Nephron (organoid): ENCODE data around the gene ACVR1B.

Source experiments
- H3K27ac Mint-ChIP-seq, 3 experiments: 2 replicates each; pipeline ENCODE4 v1.8.0; 2020; ENCODE audit warnings: mixed read lengths in 3 of 3, mild to moderate bottlenecking in 2 of 3, moderate library complexity in 1 of 3
- H3K27me3 Mint-ChIP-seq: 2 replicates; pipeline ENCODE4 v1.8.0; 2021; ENCODE audit warnings: low read depth, mild to moderate bottlenecking, moderate library complexity, mixed read lengths
- H3K36me3 Mint-ChIP-seq: 2 replicates; pipeline ENCODE4 v1.8.0; 2020; ENCODE audit warnings: low read depth, mixed read lengths
- H3K4me1 Mint-ChIP-seq: 2 replicates; pipeline ENCODE4 v1.8.0; 2020; ENCODE audit warnings: mixed read lengths
- H3K4me3 Mint-ChIP-seq, 3 experiments: 2 replicates each; pipeline ENCODE4 v1.8.0; 2020; ENCODE audit warnings: mild to moderate bottlenecking in 3 of 3, mixed read lengths in 3 of 3, moderate library complexity in 2 of 3
- H3K9me3 Mint-ChIP-seq: 2 replicates; pipeline ENCODE4 v1.8.0; 2020; ENCODE audit warnings: mixed read lengths
- CTCF ChIP-seq, 3 experiments: fragments of 200-600 bp; sonication (generic); IDR thresholded peaks; one replicate each; pipeline ENCODE4 v1.5.0; 2021; ENCODE audit warnings: antibody characterized with exemption in 3 of 3; ENCODE audit not compliant: unreplicated experiment in 3 of 3

Gene ACVR1B

DNA sequence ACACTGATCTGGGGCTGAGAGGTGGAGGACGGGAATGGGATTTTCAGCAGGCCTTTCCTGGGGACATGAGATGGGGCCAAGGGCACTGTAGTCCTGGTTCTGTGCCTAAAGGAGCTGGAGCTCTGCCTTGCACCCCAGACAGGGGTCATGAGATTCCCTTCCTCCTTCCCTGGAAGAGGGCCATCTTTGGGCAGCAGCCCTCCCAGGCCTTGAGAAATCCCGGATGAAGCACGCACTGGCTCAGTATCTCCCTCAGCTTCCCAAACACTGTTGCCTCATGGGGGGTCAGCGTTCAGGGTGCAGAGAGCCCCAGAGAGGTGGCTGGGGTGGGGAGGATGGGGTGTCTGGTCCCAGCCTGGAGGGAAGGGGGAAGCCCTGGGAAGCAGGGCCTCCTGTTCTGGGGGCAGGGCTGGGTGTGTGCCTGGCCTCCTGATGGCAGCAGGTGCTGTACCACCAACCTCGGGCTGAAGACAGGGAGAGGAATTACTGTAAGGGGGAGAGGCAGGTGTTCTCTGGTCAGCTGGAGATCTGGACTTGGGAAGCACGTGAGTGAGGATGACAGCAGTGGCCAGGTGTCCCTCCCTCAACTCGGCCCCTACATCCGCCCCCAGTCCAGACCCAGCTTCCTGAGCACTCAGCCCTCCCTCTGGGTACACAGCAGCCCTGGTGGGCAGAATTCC is 91.3 kb downstream of the ACVR1B start:
- peaks cover 18% of the 10 kb centered on the region for H3K27me3 Mint-ChIP-seq
- no peaks in the 10 kb centered on the region for H3K36me3 Mint-ChIP-seq
- H3K4me3 Mint-ChIP-seq, result no peak overlapping the region

DNA sequence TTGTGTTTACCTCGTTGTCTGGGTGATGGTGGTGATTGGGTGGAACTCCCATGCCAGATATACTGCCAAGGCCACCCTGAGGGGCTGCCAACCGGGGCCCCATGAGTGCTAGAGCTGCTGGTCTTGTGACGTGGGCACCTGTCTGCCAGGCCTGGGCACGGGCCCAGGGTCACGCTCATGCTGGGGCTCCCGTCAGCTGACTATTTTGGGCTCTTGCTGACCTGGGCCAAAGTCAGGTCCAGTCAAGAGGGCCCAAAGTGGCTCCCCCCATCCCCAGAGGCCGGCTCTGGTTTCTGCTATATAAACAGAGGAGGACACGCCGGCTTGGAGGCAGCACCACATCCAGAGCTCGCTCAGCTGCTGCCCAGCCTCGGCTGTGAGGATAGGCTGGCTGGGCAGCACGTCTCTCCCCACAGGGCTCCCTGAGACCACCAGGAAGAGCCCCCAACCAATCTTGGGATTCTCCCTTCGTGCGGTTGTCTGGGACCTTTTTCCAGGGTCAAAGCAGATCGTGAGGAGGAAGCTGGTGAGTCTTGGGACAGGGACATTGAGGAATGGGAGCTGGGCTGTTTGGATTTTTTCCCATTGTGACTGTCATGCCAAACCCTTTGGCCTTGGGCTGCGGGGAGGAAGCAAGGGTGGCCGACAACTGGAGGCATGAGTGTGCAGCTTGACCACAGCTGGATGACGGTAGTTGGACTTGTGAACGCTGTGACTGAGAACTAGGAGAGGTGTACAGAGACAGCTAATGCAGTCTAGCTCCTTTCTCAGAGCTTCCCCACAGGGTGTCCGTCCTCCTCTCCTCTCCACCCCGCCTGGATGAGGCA is 92.1 kb downstream of the ACVR1B start:
- H3K27me3 Mint-ChIP-seq, result peaks cover 16% of the 10 kb centered on the region
- no peak for TF ChIP-seq CTCF (IDR thresholded peaks at IDR 0.05; ENCODE audit: unreplicated experiment in 3 of 3)
- H3K36me3 Mint-ChIP-seq, result no peaks in the 10 kb centered on the region
- H3K9me3 Mint-ChIP-seq, result no peaks in the 10 kb centered on the region
- H3K27ac Mint-ChIP-seq, result no peak overlapping the region
- peaks cover 29% of the 10 kb centered on the region for H3K4me1 Mint-ChIP-seq
- H3K4me3 Mint-ChIP-seq, result no peak overlapping the region

More for the DNA sequence above, 91.3 kb downstream of the ACVR1B start:
- Mint-ChIP-seq H3K9me3 (no peaks in the 10 kb centered on the region), H3K4me1 (peaks cover 36% of the 10 kb centered on the region), H3K27ac (no peak overlapping the region)
- TF ChIP-seq CTCF (IDR thresholded peaks at IDR 0.05; ENCODE audit: unreplicated experiment in 3 of 3), result no peak

- TF ChIP-seq CTCF (IDR thresholded peaks at IDR 0.05; ENCODE audit: unreplicated experiment in 3 of 3), result no peak
- Mint-ChIP-seq H3K4me3 (peak overlapping the region in 1 of 3 experiments; percentile 67), H3K9me3 (no peaks in the 10 kb centered on the region), H3K27ac (peak overlapping the region in 2 of 3 experiments; percentile 56 to 77), H3K36me3 (no peaks in the 10 kb centered on the region), H3K27me3 (peaks cover 18% of the 10 kb centered on the region), H3K4me1 (peaks cover 28% of the 10 kb centered on the region)
These were observed 92.9 kb downstream of the ACVR1B start for GRCh38 chr12:52044292-52044983.

DNA sequence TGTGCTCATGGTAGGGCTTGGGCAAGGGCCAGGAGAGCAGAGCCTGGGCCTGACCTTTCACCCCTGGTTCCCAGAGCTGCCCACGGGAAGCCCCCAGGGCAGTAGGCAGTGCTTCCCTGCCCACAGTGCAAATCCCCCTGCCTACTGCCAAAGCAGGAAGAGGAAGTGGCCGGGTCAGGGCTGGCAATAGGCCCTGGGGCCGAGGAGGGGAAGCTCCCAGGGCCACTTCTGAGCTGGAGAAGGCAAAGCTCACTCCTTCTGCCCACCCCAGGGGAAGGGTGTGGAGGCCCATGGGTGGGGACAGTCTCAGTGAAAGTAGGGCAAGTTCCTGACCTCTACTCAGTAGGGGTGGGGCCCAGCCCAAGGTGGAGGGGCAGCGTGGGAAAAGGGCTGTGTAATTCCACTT is 94.3 kb downstream of the ACVR1B start:
- H3K4me3 Mint-ChIP-seq, result no peak overlapping the region
- peaks cover 25% of the 10 kb centered on the region for H3K27me3 Mint-ChIP-seq
- H3K9me3 Mint-ChIP-seq, result no peaks in the 10 kb centered on the region
- no peak overlapping the region for H3K27ac Mint-ChIP-seq
- H3K36me3 Mint-ChIP-seq, result no peaks in the 10 kb centered on the region
- TF ChIP-seq CTCF (IDR thresholded peaks at IDR 0.05; ENCODE audit: unreplicated experiment in 3 of 3), result no peak
- H3K4me1 Mint-ChIP-seq, result peaks cover 33% of the 10 kb centered on the region
